Ramos (cell line): ENCODE results near the gene MORN3.
"Not testable (repeated sequence)": the region's sequence is repeated elsewhere in the genome, so short reads cannot be mapped to it uniquely, and the experiment has no call there.

Experiments used
- in situ Hi-C: fragments of 300-500 bp; cut with MboI; formaldehyde crosslinking; loops from one replicate; pipeline ENCODE4 v1.14.3; 2022; ENCODE audit warnings: low sequenced_read_pairs; ENCODE audit not compliant: unreplicated experiment

MORN3 gene, protein sequence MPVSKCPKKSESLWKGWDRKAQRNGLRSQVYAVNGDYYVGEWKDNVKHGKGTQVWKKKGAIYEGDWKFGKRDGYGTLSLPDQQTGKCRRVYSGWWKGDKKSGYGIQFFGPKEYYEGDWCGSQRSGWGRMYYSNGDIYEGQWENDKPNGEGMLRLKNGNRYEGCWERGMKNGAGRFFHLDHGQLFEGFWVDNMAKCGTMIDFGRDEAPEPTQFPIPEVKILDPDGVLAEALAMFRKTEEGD

DNA sequence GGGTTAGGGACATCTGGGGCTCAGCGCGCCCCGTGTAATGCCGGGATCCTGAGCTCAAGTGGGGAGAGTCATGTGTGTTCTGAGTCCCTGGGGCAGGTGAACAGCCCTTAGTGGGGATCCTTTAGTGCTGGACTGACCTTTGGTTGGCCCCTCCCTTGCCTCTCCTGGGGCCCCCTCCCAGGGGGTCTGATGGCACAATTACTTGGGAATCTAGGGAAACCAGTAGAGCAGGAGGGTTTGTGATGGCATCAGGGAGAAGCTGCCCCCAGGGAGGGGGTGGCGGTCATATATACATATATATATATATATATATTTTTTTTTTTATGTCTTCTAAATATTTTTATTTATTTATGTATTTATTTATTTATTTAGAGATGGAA lies at the start of gene MORN3:
MORN3 (minus strand) TSS at position 134 of the 380 bp plus-strand sequence. CDS start 171 bp downstream, outside the sequence.
- in situ Hi-C loops: loop anchor here (5.0 kb wide), 1 partner anchor 117 kb away; no protein-coding TSS in a partner anchor

DNA sequence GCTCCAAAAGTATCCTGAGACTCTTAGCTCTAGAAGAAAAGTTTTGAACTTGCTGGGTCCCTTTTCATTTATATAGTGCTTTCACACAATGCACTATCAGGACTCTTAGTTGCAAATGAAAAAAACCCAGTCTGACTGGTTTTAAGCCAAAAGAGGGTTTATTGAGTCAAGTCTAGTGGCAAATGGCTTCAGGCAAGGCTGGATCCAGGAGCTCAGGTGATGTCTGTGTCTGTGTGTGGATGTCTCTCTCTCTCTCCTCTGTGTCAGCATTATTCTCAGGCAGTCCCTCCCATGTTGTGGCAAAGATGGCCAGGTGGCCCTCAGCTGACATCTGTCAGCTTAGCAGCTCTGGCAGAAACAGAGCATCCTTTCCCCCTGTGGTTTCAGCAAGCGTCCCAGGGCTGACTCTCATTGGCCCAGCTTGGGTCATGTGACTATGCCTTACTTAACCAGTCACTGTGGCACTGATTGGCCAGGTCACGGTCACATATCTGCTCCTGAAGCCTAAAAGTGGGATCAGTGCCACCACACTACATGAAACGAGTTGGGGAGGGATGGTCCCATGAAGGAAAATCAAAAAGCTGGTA lies 49.3 kb upstream of the MORN3 start:
- in situ Hi-C loops: no loop called here

DNA sequence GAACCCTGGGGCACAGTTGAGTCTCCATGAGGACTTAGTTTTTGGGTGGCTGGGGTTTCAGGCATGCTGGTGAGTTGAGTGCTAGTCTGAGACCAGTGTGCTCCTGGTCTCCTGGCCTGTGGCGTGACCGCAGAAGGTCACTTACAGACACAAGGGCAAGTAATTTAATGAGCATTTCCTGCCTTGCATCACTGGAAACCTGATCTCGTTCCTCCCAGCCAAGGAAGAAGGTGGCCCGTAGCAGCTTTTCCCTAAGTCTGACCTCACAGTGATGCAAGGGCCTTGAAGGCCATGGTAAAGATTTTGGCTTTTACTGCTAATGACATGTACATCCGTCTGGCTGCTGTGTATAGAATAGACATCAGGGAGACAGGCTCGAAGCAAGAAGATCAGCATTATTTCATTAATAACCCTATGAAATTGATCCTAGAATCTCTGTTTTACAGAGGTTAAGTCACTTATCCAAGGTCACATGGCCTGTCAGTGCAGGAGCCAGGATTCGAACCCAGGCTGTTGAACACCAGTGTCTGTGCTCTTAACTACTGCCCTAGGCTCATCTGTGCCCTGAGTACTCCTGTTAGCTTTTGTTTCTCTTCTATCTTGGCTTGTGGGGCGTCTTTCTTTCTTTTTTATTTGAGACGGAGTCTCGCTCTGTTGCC lies 47.7 kb upstream of the MORN3 start:
- in situ Hi-C loops: no loop called here

DNA sequence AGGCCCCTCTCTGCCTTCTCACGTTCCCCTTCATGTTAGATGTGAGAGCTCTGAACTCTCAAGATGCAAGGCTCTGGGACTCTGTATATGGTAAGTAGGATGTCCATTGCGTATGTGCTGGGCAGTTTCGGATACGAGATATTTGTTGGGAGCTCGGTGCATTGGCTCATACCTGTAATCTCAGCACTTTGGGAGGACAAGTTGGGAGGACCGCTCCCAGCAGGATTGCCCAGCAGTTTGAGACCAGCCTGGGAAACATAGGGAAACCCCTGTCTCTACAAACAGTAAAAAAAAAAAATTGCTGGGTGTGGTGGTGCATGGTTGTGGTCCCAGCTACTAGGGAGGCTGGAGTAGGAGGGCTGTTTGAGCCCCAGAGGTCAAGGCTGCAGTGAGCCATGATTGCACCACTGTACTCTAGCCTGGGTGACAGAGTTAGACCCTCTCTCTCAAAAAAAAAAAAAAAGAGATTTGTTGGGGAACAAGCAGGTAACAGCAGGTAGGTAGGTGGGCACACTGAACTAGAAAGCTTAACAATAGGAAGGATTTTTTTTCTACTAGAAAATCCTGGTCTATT lies 46.5 kb upstream of the MORN3 start:
- in situ Hi-C loops: no loop called here

DNA sequence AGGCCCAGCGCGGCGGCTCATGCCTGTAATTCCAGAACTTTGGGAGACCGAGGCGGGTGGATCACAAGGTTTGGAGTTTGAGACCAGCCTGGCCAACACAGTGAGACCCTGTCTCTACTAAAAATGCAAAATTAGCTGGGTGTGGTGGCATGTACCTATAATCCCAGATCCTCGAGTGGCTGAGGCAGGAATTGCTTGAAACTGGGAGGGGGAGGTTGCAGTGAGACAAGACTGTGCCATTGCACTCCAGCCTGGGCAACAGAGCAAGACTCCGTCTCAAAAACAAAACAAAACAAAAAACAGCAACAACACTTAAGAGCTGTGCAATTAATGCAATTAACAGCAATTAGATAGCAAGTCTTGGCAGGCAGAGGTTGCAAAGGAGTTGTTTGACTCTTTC lies 45.6 kb upstream of the MORN3 start:
- in situ Hi-C loops: not testable (repeated sequence)

DNA sequence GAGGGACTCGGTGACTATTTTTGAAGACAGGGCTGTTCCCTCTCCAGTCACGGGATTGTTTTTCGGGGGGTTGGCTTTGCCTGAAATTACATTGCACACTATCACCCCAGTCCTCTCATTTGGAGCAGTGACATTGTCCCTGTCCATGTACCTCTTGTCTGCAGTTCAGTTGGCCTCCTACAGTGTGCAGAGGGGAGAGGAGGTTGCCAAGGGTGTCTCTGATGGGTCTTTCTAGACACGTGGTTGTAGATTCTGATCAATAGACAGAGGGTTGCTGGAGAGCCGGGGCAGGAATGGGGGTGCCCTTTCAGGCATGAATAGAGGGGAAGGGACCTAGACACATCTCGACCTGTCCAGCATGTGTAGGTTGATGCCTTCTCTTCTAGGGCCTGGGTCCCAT lies 44.3 kb upstream of the MORN3 start:
- in situ Hi-C loops: no loop called here

DNA sequence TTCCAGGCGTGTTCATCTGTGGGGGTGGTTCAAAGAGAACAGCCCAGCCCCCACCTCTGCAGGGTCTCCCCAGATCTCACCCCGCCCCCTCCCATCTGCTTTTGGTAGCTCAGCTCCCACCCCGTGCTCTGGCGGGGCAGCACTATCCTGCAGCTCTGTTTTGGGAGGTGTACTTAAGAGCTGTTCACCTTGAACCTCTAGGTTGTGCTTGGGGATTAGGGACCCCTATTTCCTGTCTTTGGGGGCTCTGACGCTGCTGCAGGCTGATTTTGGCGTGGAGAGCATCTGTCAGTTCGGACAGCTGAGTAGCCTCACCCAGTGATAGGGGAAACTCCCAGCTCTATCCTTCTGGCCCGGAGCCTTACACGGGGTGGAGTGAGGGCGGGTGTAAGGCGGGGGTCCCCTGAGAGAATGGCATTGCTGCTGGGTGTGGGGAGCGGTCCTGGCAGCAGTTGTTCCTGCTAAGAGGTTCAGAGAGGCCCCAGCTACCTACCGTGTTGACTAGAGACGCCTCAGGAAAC lies 43.9 kb upstream of the MORN3 start:
- in situ Hi-C loops: no loop called here

DNA sequence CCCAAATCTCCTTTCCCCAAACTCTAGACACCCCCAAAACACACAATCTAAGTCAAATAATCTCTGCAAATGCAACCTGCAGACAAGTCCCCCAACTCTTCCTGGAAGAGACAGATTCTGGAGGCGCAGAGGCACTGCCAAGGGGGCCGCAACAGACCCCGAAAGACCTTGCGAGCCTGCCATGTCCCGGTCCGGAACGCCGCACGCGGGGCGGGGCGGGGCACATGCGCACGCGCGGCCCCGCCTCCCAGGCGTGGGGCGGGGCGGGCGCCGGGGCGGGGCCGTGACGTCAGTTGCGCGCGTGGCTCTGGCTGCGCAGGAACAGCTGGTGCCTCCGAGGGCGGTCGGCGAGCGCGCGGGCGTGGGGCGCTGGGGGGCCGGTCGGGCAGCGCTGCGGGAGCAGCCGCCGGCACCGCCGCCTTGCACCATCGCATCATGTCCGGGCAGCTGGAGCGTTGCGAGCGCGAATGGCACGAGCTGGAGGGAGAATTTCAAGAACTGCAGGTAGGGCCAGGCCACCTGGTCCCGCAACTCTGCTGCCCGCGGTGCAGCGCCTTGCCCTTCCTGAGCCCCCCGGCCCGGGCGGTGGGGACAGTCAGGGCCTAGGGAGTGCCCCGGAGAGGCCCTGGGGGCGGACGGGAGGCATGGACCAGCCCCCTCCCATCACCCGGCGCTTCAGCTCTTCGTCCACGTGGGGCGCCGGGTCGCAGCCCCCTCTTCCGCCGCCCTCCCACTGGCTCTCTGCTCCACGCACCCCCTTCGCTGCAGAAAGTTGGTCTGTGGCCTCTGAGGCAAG lies 43.2 kb upstream of the MORN3 start, which contains the start of gene TMEM120B:
TMEM120B (plus strand) TSS at position 292 of the 796 bp plus-strand sequence; CDS start at position 436, 144 bp downstream.
- in situ Hi-C loops: no loop called here

DNA sequence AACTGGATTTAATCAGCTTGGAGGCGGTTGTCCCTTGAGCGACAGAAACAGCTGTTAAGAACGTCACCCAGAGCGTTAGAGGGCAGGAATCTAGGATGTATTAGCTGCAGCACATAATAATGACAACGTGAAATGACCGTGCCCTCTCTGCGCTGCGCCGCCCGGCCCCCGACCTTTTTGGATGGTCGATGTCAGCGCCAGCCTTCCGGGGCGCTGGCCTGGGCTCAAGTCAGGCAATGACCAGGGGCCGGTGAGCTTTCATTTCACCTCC lies 42.7 kb upstream of the MORN3 start:
- in situ Hi-C loops: no loop called here

DNA sequence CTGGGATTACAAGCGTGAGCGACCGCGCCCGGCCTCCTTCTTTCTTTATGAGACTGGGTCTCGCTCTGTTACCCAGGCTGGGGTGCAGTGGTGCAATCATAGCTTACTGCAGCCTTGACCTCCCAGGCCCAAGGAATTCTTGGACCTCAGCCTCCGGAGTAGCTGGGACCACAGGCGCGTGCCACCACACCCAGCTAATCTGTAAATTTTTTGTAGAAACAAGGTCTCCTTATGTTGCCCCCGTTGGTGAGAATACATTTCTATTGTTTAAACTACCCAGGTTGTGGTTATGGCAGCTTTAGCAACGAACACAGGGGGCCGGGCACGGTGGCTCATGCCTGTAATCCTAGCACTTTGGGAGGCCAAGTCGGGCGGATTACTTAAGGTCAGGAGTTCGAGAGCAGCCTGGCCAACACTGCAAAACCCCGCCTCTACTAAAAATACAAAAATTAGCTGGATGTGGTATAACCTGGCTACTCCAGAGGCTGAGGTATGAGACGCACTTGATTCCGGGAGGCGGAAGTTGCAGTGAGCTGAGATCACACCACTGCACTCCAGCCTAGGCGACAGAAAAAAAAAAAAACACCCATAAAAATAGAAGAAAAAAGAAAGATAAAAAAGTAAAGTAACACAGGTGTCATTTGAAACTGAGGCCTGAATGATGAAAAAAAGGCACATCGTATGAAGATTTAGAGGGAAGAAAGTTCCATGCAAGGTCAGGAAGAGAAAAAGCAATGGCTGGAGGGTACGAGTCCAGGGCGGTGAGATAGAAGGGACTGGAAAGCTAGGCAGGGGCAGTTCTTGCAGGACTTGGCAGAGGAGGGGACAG lies 42.1 kb upstream of the MORN3 start:
- in situ Hi-C loops: no loop called here

DNA sequence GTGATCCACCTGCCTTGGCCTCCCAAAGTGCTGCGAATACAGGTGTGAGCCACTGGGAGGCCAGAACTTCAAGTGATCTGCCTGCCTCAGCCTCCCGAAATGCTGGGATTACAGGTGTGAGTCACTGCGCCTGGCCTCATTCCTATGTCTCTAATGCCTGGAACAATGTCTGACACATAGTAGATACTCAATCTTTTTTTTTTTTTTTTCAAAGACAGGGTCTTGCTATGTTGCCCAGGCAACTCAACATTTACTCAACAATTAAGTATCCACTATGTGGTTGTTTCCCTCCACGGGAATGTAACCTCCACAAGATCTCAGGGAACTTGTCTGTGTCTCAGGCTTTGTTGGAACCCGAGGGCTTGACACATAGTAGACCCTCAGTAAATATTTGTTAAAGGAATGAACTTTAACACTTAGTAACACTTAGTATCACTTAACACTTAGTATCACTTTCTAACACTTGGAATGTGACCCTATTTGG lies 40.1 kb upstream of the MORN3 start:
- in situ Hi-C loops: no loop called here

DNA sequence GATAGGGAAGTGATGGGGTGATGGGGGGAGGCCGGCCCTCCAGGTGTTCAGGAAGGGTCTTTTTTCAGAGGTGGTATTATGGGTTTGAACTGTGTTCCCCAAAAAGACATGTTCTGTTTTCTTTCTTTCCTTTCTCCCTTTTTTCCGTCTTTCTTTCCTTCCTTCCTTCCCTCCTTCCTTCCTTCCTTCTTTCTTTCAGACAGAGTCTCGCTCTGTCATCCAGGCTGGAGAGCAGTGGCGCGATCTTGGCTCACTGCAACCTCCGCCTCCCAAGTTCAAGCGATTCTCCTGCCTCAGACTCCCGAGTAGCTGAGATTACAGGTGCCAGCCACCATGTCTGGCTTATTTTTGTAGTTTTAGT lies 39.6 kb upstream of the MORN3 start:
- in situ Hi-C loops: not testable (repeated sequence)

DNA sequence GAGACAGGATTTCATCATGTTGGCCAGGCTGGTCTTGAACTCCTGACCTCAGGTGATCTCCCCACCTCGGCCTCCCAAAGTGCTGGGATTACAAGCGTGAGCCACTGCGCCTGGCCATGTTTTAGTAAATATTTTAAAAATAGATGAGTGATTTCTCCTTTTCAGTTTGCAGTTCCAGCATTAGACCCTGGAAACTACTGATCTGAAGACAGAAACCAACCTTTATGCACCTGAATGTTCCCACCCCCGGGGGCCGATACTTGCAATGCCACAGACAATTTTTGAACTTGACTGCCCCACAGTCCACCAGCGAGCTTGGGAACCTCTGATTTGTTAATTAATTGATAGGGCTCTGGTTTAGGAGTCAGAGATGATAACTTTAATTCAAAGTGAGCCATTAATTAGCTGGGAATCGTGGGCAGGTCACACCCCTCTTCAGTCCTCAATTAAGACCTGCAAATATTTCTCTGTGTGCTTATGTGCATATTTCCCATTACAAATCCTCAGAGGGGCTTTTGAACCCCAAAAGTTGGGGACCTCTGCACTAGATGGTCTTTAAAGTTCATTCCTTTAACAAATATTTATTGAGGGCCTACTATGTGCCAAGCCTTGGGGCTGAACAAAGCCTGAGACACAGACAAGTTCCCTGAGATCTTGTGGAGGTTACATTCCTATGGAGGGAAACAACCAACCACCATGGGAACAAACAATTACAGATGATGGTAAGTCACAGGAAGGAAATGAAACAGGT lies 39.0 kb upstream of the MORN3 start:
- in situ Hi-C loops: no loop called here

DNA sequence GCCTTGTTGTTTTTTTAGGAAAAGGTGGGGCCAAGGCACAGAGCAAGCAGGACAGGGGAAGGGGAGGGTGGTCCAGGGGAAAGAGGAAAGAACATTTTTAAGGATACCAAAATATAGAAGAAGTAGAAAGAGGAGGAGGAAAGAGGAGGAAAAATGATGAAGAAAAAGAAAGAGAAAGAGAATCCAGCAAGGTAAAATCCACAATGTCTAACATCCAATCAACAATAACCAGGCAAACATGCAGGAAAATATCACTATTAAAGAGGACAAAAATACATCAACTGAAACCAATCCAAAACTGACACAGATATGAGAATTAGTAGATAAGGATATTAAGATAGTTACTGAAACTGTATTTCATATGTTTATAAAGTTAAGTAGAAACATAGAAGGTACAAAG lies 36.1 kb upstream of the MORN3 start:
- in situ Hi-C loops: no loop called here

DNA sequence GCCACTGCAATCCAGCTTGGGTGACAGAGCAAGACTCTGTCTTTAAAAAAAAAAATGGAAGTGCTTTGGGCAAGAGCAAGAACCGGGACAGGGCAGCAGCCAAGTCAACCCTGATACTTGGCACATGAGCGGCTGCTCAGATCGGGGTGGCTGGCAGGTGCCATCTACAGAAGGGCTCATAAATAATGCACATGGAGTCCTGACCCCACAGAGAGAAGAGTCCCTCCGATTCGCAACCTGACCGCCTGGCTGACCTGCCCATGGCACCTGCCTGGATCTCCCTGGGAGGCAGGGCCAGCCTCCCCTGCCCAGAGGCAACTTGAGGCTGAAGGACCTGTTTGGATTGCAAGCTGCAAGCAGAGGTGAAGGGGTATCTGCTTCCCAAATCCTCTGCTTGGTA lies 33.5 kb upstream of the MORN3 start:
- in situ Hi-C loops: no loop called here

DNA sequence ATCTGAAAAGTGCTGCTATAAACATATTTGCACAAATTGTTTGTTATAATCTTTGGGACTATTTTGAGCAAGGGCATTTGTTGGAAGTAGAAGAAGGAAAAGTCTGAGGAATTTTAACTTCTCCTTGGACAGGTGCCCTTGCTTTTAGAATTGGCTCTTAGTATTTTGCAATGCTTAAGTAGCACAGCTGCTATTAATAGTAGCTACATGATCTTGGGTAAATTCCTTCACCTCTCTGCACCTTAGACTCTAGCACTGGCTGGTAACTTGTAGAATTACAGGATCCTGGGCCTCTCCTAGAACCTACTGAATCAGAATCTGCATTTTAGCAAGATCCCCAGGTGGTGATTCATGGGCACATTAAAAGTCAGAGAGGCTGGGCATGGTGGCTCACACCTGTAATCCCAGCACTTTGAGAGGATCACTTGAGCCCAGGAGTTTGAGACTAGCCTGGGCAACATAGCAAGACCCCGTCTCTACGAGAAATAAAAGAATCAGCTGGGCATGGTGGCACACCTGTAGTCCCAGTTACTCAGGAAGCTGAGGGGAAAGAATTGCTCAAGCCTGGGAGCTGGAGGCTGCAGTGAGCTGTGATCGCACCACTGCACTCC lies 32.3 kb upstream of the MORN3 start:
- in situ Hi-C loops: no loop called here

DNA sequence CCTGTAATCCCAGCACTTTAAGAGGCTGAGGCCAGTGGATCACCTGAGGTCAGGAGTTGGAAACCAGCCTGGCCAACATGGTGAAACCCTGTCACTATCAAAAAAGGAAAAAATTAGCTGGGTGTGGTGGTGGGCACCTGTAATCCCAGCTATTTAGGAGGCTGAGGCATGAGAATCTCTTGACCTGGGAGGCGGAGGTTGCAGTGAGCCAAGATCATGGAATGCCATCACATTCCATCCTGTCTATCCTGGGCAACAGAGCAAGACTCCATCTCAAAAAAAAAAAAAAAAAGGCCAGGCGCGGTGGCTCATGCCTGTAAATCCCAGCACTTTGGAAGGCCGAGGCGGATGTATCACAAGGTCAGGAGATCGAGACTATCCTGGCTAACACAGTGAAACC lies 28.4 kb upstream of the MORN3 start:
- in situ Hi-C loops: not testable (repeated sequence)

DNA sequence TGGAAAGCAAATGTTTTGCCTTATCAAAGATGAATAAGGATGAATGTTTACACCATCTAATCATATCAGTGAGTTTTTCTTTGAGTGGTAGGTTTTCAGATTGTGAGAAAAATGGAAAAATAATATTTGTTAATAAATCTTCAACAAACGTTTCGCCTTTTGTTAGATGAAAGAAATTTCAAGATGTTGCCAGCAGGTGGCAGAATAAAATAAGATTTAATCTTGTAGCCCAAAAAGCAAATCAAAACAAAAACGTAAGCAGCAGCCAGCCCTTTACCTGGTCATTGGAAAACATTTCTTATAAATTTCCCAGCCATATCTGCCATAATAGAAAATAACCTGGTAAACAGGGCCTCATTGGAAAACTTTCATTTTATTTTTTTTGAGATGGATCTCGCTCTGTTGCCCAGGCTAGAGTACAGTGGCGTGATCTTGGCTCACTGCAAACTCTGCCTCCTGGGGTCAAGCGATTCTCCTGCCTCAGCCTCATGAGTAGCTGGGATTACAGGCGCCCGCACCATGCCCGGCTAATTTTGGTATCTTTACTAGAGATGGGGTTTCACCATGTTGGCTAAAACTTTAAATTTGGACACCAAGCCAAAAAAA lies 27.7 kb upstream of the MORN3 start:
- in situ Hi-C loops: no loop called here
